CD8-positive, alpha-beta memory T cell (primary cell): ENCODE results near the gene ATOH8. TPM values are rescaled to one million over a fixed set of nuclear protein-coding genes. Genes with fewer than 3 reads are reported as not detected.

Source experiments
- CTCF ChIA-PET: fragments of 350-600 bp; sonication (Branson Sonifier 250); formaldehyde crosslinking; loops from one replicate; lab custom pipeline; 2021; ENCODE audit warnings: antibody characterized with exemption; lab: Charles Lee
- POLR2A ChIA-PET: fragments of 350-600 bp; sonication (Branson Sonifier 250); formaldehyde crosslinking; loops from one replicate; lab custom pipeline; 2021; ENCODE audit warnings: antibody characterized with exemption; lab: Charles Lee
- DNase-seq, 5 donors: peaks; one replicate each; pipeline versions ENCODE4 v3.0.0 to v3.0.0-alpha.2; 2020 to 2022; ENCODE audit warnings: mixed read lengths in 1 of 5
- H3K27ac ChIP-seq: one replicate; pipeline ENCODE4 v1.7.0; 2013; ENCODE audit warnings: low read depth, mild to moderate bottlenecking, low read length, moderate library complexity
- H3K27me3 ChIP-seq: 2 replicates; pipeline ENCODE4 v1.7.0; 2013; ENCODE audit warnings: low read length, mild to moderate bottlenecking; ENCODE audit not compliant: insufficient read depth, poor library complexity, severe bottlenecking
- H3K36me3 ChIP-seq: 2 replicates; pipeline ENCODE4 v1.7.0; 2013; ENCODE audit warnings: mild to moderate bottlenecking, low read length, moderate library complexity; ENCODE audit not compliant: insufficient read depth
- H3K4me1 ChIP-seq: 2 replicates; pipeline ENCODE4 v1.7.0; 2013; ENCODE audit warnings: mild to moderate bottlenecking, low read length, moderate library complexity; ENCODE audit not compliant: insufficient read depth
- H3K4me3 ChIP-seq: 2 replicates; pipeline ENCODE4 v1.7.0; 2013; ENCODE audit warnings: mild to moderate bottlenecking, low read length
- H3K9me3 ChIP-seq: 2 replicates; pipeline ENCODE4 v1.7.0; 2013; ENCODE audit warnings: mild to moderate bottlenecking, low read length
- H3K27ac Mint-ChIP-seq, 8 donors: one replicate each; pipeline ENCODE4 v1.8.0; 2020 to 2021; ENCODE audit warnings: mixed read lengths in 8 of 8, mild to moderate bottlenecking in 6 of 8, inconsistent platforms in 3 of 8, moderate library complexity in 3 of 8
- H3K27me3 Mint-ChIP-seq, 2 donors: one replicate each; pipeline ENCODE4 v1.8.0; 2020 to 2021; ENCODE audit warnings: mixed read lengths in 2 of 2, mild to moderate bottlenecking in 1 of 2, moderate library complexity in 1 of 2
- H3K36me3 Mint-ChIP-seq, 3 donors: one replicate each; pipeline ENCODE4 v1.8.0; 2020 to 2021; ENCODE audit warnings: mixed read lengths in 3 of 3, inconsistent platforms in 1 of 3, mild to moderate bottlenecking in 1 of 3
- H3K4me1 Mint-ChIP-seq, 3 donors: one replicate each; pipeline ENCODE4 v1.8.0; 2020 to 2021; ENCODE audit warnings: mixed read lengths in 3 of 3, inconsistent platforms in 1 of 3, mild to moderate bottlenecking in 1 of 3
- H3K4me3 Mint-ChIP-seq, 7 donors: one replicate each; pipeline ENCODE4 v1.8.0; 2020 to 2021; ENCODE audit warnings: mixed read lengths in 7 of 7, mild to moderate bottlenecking in 6 of 7, moderate library complexity in 4 of 7, inconsistent platforms in 2 of 7
- H3K9me3 Mint-ChIP-seq, 5 donors: one replicate each; pipeline ENCODE4 v1.8.0; 2020 to 2022; ENCODE audit warnings: mixed read lengths in 5 of 5, mild to moderate bottlenecking in 3 of 5, moderate library complexity in 2 of 5, inconsistent platforms in 1 of 5
- polyA plus RNA-seq: library from polyadenylated mRNA; unstranded; fragments of 300-500 nt; fragmentation: Illumina TruSeq; gene quantifications from one replicate; pipeline ENCODE4 v1.2.3, GENCODE V29; 2021
- total RNA-seq, 2 experiments: library from RNA; stranded (reverse); gene quantifications; one replicate each; pipeline ENCODE4 v1.2.3, GENCODE V29; 2021

ATOH8 gene
- total and polyA plus RNA-seq, 3 experiments from 2014 or later, result not detected

GRCh38 chr2:85767803-85768665 lies 14.2 kb downstream of the ATOH8 start:
- Mint-ChIP-seq H3K4me3 (no peak overlapping the region), H3K27me3 (peaks cover 7 to 71% of the 10 kb centered on the region in 2 donors), H3K9me3 (peaks cover 0 to 2% (median 0%) of the 10 kb centered on the region in 5 donors), H3K36me3 (no peaks in the 10 kb centered on the region), H3K4me1 (peaks cover 0 to 6% (median 0%) of the 10 kb centered on the region in 3 donors), H3K27ac (peak overlapping the region in 2 of 8 donors; percentile 14 to 46)
- Histone ChIP-seq H3K9me3 (no peaks in the 10 kb centered on the region), H3K4me3 (no peak overlapping the region), H3K4me1 (no peaks in the 10 kb centered on the region), H3K36me3 (no peaks in the 10 kb centered on the region), H3K27me3 (peaks cover 12% of the 10 kb centered on the region), H3K27ac (no peak overlapping the region)
- DNase-seq, result no peak
- ChIA-PET POLR2A (no interaction called here), CTCF (interaction anchor here (0.9 to 1.5 kb wide), 2 partner anchors 17 to 46 kb away, joined by 3 to 4 read pairs; no protein-coding TSS in a partner anchor)

GRCh38 chr2:85768713-85769112 lies 14.9 kb downstream of the ATOH8 start:
- Histone ChIP-seq H3K36me3 (no peaks in the 10 kb centered on the region), H3K27me3 (peaks cover 12% of the 10 kb centered on the region), H3K4me3 (no peak overlapping the region), H3K27ac (no peak overlapping the region), H3K9me3 (no peaks in the 10 kb centered on the region), H3K4me1 (no peaks in the 10 kb centered on the region)
- Mint-ChIP-seq H3K4me3 (no peak overlapping the region), H3K4me1 (peaks cover 0 to 4% (median 0%) of the 10 kb centered on the region in 3 donors), H3K36me3 (no peaks in the 10 kb centered on the region), H3K27ac (no peak overlapping the region), H3K27me3 (peaks cover 10 to 71% of the 10 kb centered on the region in 2 donors), H3K9me3 (peaks cover 0 to 2% (median 0%) of the 10 kb centered on the region in 5 donors)
- ChIA-PET POLR2A (no interaction called here), CTCF (interaction anchor here (0.9 to 1.5 kb wide), 3 partner anchors 16 to 45 kb away, joined by 3 to 4 read pairs (median 3); no protein-coding TSS in a partner anchor)
- DNase-seq, result no peak

DNA sequence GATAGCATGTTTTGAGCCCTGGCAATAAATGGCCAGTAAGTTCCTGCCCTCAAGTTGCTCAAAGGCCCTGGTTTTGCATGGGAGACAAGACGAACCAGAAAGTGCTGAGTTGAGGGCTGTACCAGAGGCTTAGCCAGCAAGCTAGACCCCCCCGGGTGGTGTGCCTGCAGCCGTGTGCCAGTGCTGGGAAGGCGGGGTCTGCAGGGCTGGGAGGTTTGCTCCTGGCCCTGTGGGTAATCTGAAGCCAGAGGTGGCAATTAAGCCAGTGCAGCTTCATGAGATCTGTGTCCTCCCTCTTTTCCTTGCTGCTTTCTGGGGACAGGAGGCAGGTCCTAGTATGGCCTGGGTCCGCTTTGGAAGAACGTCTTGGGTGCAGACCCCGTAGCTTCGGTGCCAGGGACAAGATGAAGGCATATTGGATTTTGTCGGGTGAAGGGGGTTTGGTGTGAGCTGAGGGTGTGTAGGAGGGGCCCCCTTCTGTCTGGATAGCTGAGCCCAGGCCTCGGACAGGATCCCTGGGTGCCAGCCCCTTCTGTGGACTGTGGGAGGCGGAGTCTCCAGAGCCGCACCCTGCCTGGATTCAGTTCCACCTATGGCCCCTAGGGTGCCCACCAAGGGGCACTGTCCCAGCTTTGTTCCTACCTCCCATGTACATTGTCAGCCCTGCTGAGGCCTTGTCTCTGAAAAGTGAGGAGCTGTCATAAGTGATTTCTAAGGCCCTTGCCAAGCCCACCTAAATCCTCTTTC lies 15.6 kb downstream of the ATOH8 start:
- peak overlapping the region in 1 of 8 donors; percentile 43 for H3K27ac Mint-ChIP-seq
- DNase-seq, result no peak
- H3K9me3 Mint-ChIP-seq, result peaks cover 0 to 2% (median 0%) of the 10 kb centered on the region in 5 donors
- CTCF ChIA-PET, result interaction anchor here (1.0 to 1.5 kb wide), 2 partner anchors 17 to 45 kb away, joined by 3 read pairs; no protein-coding TSS in a partner anchor
- Histone ChIP-seq H3K27ac (no peak overlapping the region), H3K4me1 (no peaks in the 10 kb centered on the region), H3K27me3 (peaks cover 12% of the 10 kb centered on the region), H3K4me3 (no peak overlapping the region), H3K36me3 (no peaks in the 10 kb centered on the region), H3K9me3 (no peaks in the 10 kb centered on the region)
- H3K4me3 Mint-ChIP-seq, result no peak overlapping the region
- H3K36me3 Mint-ChIP-seq, result no peaks in the 10 kb centered on the region
- peaks cover 0 to 4% (median 0%) of the 10 kb centered on the region in 3 donors for H3K4me1 Mint-ChIP-seq
- H3K27me3 Mint-ChIP-seq, result peaks cover 12 to 71% of the 10 kb centered on the region in 2 donors
- POLR2A ChIA-PET, result interaction anchor here (0.7 kb wide), 1 partner anchor 736 kb away, joined by 6 read pairs; no protein-coding TSS in a partner anchor

- CTCF ChIA-PET, result no interaction called here
- no peak overlapping the region for H3K27ac ChIP-seq
- no peak overlapping the region for H3K27ac Mint-ChIP-seq
- H3K4me1 ChIP-seq, result no peaks in the 10 kb centered on the region
- no peaks in the 10 kb centered on the region for H3K9me3 Mint-ChIP-seq
- no peak overlapping the region for H3K4me3 ChIP-seq
- H3K27me3 Mint-ChIP-seq, result peaks cover 14 to 71% of the 10 kb centered on the region in 2 donors
- no peaks in the 10 kb centered on the region for H3K36me3 ChIP-seq
- no peak overlapping the region for H3K4me3 Mint-ChIP-seq
- H3K9me3 ChIP-seq, result no peaks in the 10 kb centered on the region
- H3K4me1 Mint-ChIP-seq, result peaks cover 0 to 4% (median 0%) of the 10 kb centered on the region in 3 donors
- no peaks in the 10 kb centered on the region for H3K36me3 Mint-ChIP-seq
- POLR2A ChIA-PET, result interaction anchor here (0.7 kb wide), 1 partner anchor 736 kb away, joined by 6 read pairs; no protein-coding TSS in a partner anchor
- H3K27me3 ChIP-seq, result peaks cover 12% of the 10 kb centered on the region
- DNase-seq, result no peak
Observed at GRCh38 chr2:85769983-85770362, 16.2 kb downstream of the ATOH8 start.

GRCh38 chr2:85770369-85770768 lies 16.6 kb downstream of the ATOH8 start:
- Histone ChIP-seq H3K4me1 (no peaks in the 10 kb centered on the region), H3K27ac (no peak overlapping the region), H3K27me3 (peaks cover 12% of the 10 kb centered on the region), H3K4me3 (no peak overlapping the region), H3K36me3 (no peaks in the 10 kb centered on the region), H3K9me3 (no peaks in the 10 kb centered on the region)
- CTCF ChIA-PET, result no interaction called here
- no peak for DNase-seq
- H3K27ac Mint-ChIP-seq, result no peak overlapping the region
- H3K36me3 Mint-ChIP-seq, result no peaks in the 10 kb centered on the region
- peaks cover 0 to 4% (median 0%) of the 10 kb centered on the region in 3 donors for H3K4me1 Mint-ChIP-seq
- POLR2A ChIA-PET, result interaction anchor here (0.7 kb wide), 1 partner anchor 737 kb away, joined by 6 read pairs; no protein-coding TSS in a partner anchor
- H3K27me3 Mint-ChIP-seq, result peaks cover 14 to 67% of the 10 kb centered on the region in 2 donors
- H3K4me3 Mint-ChIP-seq, result no peak overlapping the region
- H3K9me3 Mint-ChIP-seq, result no peaks in the 10 kb centered on the region

GRCh38 chr2:85770786-85771409 lies 17.1 kb downstream of the ATOH8 start:
- H3K27ac ChIP-seq, result no peak overlapping the region
- peaks cover 12% of the 10 kb centered on the region for H3K27me3 ChIP-seq
- no peaks in the 10 kb centered on the region for H3K9me3 ChIP-seq
- Mint-ChIP-seq H3K4me1 (peaks cover 0 to 4% (median 3%) of the 10 kb centered on the region in 3 donors), H3K36me3 (no peaks in the 10 kb centered on the region), H3K27ac (peak overlapping the region in 1 of 8 donors; percentile 9), H3K9me3 (peaks cover 0 to 2% (median 0%) of the 10 kb centered on the region in 5 donors), H3K4me3 (no peak overlapping the region), H3K27me3 (peaks cover 17 to 62% of the 10 kb centered on the region in 2 donors)
- ChIA-PET CTCF (interaction anchor here (1.1 kb wide), 1 partner anchor 41 kb away, joined by 3 read pairs; no protein-coding TSS in a partner anchor), POLR2A (no interaction called here)
- H3K4me3 ChIP-seq, result no peak overlapping the region
- H3K4me1 ChIP-seq, result no peaks in the 10 kb centered on the region
- DNase-seq, result no peak
- H3K36me3 ChIP-seq, result no peaks in the 10 kb centered on the region

- DNase-seq, result no peak
- POLR2A ChIA-PET, result no interaction called here
Observed at GRCh38 chr2:85771486-85771885, 17.7 kb downstream of the ATOH8 start.

More at GRCh38 chr2:85771486-85771885, 17.7 kb downstream of the ATOH8 start:
- Histone ChIP-seq H3K9me3 (no peaks in the 10 kb centered on the region), H3K4me3 (no peak overlapping the region), H3K27ac (no peak overlapping the region), H3K27me3 (peaks cover 12% of the 10 kb centered on the region), H3K36me3 (no peaks in the 10 kb centered on the region), H3K4me1 (no peaks in the 10 kb centered on the region)
- Mint-ChIP-seq H3K4me1 (peaks cover 0 to 5% (median 2%) of the 10 kb centered on the region in 3 donors), H3K27ac (peak overlapping the region in 1 of 8 donors; percentile 9), H3K27me3 (peaks cover 17 to 56% of the 10 kb centered on the region in 2 donors), H3K4me3 (peak overlapping the region in 1 of 7 donors; percentile 26), H3K9me3 (peaks cover 0 to 2% (median 0%) of the 10 kb centered on the region in 5 donors), H3K36me3 (no peaks in the 10 kb centered on the region)
- CTCF ChIA-PET, result interaction anchor here (1.1 kb wide), 1 partner anchor 41 kb away, joined by 3 read pairs; no protein-coding TSS in a partner anchor
